C4-2B (cell line): Measurements from ENCODE around the gene RBM15.

Experiments
- H3K27ac ChIP-seq: fragments of 450-650 bp; 2 replicates; pipeline ENCODE4 v1.5.1; 2017
- ZFX ChIP-seq: fragments of 450-650 bp; IDR thresholded peaks from 2 replicates; pipeline ENCODE4 v1.6.1; 2017
- TF ChIP-seq, protein P1 (sequence below): fragments of 450-650 bp; conservative IDR thresholded peaks from 2 replicates; pipeline ENCODE4 v1.5.1; 2017; ENCODE audit warnings: mild to moderate bottlenecking

Gene RBM15

DNA sequence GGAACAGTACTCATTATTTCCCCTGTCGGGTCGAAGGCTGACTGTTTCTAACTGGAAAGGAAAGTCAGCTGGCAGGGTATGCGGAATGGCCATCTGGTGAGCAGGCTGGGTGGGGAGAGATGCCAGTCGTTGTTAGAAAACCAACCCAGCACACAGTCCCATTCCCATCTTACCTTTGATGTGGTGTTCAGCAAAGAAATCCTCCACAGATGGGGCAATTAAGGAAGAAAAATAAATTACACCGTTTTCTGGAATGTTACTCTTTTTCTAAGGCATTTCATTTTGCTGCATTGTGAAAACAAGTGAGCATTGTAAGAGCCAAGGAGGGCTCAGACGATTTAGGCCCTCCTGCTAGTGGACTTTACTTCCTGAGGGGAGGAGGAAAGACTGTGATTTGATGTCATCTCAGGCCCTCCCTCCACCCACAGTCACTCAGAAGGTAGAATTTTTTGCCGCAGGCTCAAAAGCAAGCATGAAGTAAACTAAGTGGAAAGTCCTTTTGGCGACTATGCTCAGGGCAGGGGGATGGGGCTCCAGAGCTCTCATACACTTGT is 51.6 kb downstream of the RBM15 start, which contains the start of gene SLC16A4:
Gene SLC16A4, minus strand, starts transcription at position 335 of the 554 bp plus-strand sequence. CDS start 1,703 bp downstream, outside the sequence.
- no peak within 1 kb of the TSS for H3K27ac ChIP-seq
- TF ChIP-seq, protein P1, sequence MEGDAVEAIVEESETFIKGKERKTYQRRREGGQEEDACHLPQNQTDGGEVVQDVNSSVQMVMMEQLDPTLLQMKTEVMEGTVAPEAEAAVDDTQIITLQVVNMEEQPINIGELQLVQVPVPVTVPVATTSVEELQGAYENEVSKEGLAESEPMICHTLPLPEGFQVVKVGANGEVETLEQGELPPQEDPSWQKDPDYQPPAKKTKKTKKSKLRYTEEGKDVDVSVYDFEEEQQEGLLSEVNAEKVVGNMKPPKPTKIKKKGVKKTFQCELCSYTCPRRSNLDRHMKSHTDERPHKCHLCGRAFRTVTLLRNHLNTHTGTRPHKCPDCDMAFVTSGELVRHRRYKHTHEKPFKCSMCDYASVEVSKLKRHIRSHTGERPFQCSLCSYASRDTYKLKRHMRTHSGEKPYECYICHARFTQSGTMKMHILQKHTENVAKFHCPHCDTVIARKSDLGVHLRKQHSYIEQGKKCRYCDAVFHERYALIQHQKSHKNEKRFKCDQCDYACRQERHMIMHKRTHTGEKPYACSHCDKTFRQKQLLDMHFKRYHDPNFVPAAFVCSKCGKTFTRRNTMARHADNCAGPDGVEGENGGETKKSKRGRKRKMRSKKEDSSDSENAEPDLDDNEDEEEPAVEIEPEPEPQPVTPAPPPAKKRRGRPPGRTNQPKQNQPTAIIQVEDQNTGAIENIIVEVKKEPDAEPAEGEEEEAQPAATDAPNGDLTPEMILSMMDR = no peak
- no peak for TF ChIP-seq ZFX

DNA sequence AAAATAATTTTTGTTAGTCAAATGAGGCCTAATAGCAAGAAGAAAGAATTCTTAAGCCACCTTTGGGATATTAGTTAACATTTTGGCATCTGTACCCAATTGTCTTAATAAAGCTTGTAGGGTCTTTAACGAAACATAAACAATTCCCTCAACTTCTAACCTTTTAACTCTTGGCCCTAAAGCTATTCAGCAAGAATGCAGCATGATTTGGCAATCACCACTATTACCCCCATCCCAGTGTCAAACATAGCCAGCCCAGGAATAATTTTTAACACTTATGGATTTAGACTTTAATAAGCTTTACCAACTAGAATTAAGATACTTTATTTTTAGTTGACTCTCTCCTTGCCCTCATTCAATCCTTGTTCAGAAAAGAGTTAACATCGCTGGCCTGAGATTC is 54.1 kb downstream of the RBM15 start:
- H3K27ac ChIP-seq = no peak overlapping the region
- no peak for TF ChIP-seq ZFX
- TF ChIP-seq, protein P1 = no peak

- no peak overlapping the region for H3K27ac ChIP-seq
Observed at GRCh38 chr1:110393691-110394492, 54.7 kb downstream of the RBM15 start.

GRCh38 chr1:110394493-110394820 is 55.3 kb downstream of the RBM15 start:
- no peak overlapping the region for H3K27ac ChIP-seq
- TF ChIP-seq, protein P1 = no peak
- no peak for TF ChIP-seq ZFX

More at GRCh38 chr1:110393691-110394492, 54.7 kb downstream of the RBM15 start:
- no peak for TF ChIP-seq ZFX
- TF ChIP-seq, protein P1 = no peak
